ENCODE measurements around the gene FERMT2. TPM values are rescaled to one million over a fixed set of nuclear protein-coding genes. Genes with fewer than 3 reads are reported as not detected.

The FERMT2 gene
- total RNA-seq, 5 donors from 2014 or later (not counting 1 experiment from before 2014, with no cell fraction given), result 0.35 to 1.0 (median 0.84) TPM; not detected in 1

DNA sequence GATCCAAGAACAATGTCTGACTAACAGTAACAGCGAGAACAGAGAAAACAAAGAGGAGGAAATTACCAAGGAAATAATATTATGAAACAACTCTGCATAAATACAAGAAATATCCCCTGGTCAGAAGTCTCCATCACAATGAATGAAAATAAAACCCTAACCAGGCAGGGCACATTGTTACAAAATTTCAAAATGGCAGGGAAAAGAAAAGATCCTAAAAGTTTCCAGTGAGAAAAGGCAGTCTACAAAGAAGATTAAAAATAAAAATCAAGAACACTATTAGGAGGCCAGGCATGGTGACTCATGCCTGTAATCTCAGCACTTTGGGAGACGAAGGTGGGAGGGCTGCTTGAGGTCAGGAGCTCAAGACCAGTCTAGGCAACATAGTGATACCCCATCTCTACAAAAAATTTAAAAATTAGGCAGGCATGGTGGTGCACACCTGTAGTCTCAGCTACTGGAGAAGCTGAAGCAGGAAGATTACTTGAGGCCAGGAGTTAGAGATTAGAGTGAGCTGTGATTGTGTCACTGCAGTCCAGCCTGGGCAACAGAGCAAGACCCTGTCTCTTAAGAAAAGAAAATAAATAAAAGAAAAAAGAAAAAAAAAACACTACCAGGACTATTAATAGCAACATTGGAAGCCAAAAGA, 47.8 kb downstream of the FERMT2 start:
- Mint-ChIP-seq H3K27ac (no peak overlapping the region), H3K27me3 (peaks cover 4% of the 10 kb centered on the region in 2 donors), H3K4me3 (no peak overlapping the region), H3K9me3 (no peaks in the 10 kb centered on the region), H3K4me1 (no peaks in the 10 kb centered on the region), H3K36me3 (no peaks in the 10 kb centered on the region)
- ChIA-PET POLR2A (interaction anchor here in 1 of 2 donors (1.0 kb wide), 1 partner anchor 13 kb away, joined by 3 read pairs; no protein-coding TSS in a partner anchor), CTCF (interaction anchor here in 1 of 2 donors (1.0 kb wide), 1 partner anchor 46 kb away, joined by 3 read pairs; no protein-coding TSS in a partner anchor)
- ATAC-seq (replicated peaks in 1 of 4), result no peak
- no peak for DNase-seq
- H3K36me3 ChIP-seq (ENCODE audit: control insufficient read depth in 2 of 2, extremely low read depth in 1 of 2, insufficient read depth in 1 of 2, low read length in 1 of 2), result no peaks in the 10 kb centered on the region
- no peaks in the 10 kb centered on the region for H3K4me1 ChIP-seq (ENCODE audit: control insufficient read depth in 1 of 2, extremely low read depth in 1 of 2, insufficient read depth in 2 of 2, low read length in 2 of 2)
- no CpG with 5 or more reads among the region's 2 CpGs for WGBS (ENCODE audit: insufficient coverage)
- H3K4me3 ChIP-seq (ENCODE audit: control insufficient read depth in 1 of 2, extremely low read depth in 1 of 2, low read length in 1 of 2), result no peak overlapping the region
- no peaks in the 10 kb centered on the region for H3K9me3 ChIP-seq
- H3K27ac ChIP-seq (ENCODE audit: low read length), result no peak overlapping the region
- H3K27me3 ChIP-seq (replicated peaks in 1 of 2; ENCODE audit: control insufficient read depth in 2 of 2, extremely low read depth in 1 of 2, insufficient read depth in 2 of 2, low read length in 1 of 2), result no peaks in the 10 kb centered on the region

DNA sequence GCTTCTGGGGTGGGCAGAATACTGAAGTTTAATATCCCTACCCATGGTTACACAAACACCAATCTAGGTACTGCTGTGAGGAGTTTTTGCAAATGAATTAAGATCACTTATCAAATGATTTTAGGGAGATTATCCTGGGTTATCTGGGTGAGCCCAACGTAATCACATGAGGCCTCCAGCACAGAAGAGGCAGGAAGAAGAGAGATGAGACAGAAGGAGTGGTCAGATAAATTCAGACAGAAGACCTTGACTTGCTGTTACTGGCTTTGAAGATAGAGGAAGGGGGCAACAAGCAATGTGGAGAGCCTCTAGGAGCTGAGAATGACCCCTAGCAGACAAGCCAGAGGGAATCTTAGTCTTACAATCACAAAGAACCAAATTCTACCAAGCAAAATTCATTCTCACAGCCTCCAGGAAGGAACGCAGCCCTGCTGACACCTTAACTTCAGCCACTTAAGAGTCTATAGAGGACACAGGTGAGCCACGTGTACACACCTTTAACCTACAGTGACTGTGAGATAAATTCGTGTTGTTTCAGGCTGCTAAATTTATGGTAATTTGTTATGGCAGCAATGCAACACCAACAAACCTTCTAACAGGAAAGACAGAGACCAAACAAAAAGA, 49.4 kb downstream of the FERMT2 start:
- no peaks in the 10 kb centered on the region for H3K4me1 ChIP-seq (ENCODE audit: control insufficient read depth in 1 of 2, extremely low read depth in 1 of 2, insufficient read depth in 2 of 2, low read length in 2 of 2)
- no peaks in the 10 kb centered on the region for H3K36me3 ChIP-seq (ENCODE audit: control insufficient read depth in 2 of 2, extremely low read depth in 1 of 2, insufficient read depth in 1 of 2, low read length in 1 of 2)
- ChIA-PET POLR2A (interaction anchor here in 1 of 2 donors (0.6 kb wide), 1 partner anchor 120 kb away, joined by 3 read pairs; no protein-coding TSS in a partner anchor), CTCF (interaction anchor here in 1 of 2 donors (0.7 kb wide), 1 partner anchor 59 kb away, joined by 6 read pairs; no protein-coding TSS in a partner anchor)
- H3K4me3 ChIP-seq (ENCODE audit: control insufficient read depth in 1 of 2, extremely low read depth in 1 of 2, low read length in 1 of 2), result no peak overlapping the region
- no CpG with 5 or more reads among the region's 4 CpGs for WGBS (ENCODE audit: insufficient coverage)
- no peak overlapping the region for H3K27ac ChIP-seq (ENCODE audit: low read length)
- H3K9me3 ChIP-seq, result no peaks in the 10 kb centered on the region
- Mint-ChIP-seq H3K36me3 (no peaks in the 10 kb centered on the region), H3K4me3 (no peak overlapping the region), H3K4me1 (no peaks in the 10 kb centered on the region), H3K27ac (no peak overlapping the region), H3K9me3 (no peaks in the 10 kb centered on the region), H3K27me3 (peaks cover 4% of the 10 kb centered on the region in 2 donors)
- H3K27me3 ChIP-seq (replicated peaks in 1 of 2; ENCODE audit: control insufficient read depth in 2 of 2, extremely low read depth in 1 of 2, insufficient read depth in 2 of 2, low read length in 1 of 2), result no peaks in the 10 kb centered on the region
- no peak for ATAC-seq (replicated peaks in 1 of 4)
- no peak for DNase-seq

DNA sequence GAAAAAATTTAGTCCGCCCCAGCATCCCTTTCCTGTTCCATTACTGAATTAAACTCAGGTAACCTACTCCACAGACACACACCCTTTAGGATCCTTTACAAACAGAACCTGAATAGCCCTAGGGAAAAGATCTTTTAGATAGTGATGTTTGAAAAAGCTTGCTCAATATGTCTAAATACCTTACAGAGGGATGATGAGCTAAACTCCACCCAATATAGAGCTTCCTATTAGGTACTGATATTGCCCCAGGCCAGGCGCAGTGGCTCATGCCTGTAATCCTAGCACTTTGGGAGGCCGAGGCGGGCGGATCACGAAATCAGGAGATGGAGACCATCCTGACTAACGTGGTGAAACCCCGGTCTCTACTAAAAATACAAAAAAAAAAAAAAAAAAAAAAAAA, 50.1 kb downstream of the FERMT2 start:
- DNase-seq, result no peak
- H3K36me3 ChIP-seq (ENCODE audit: control insufficient read depth in 2 of 2, extremely low read depth in 1 of 2, insufficient read depth in 1 of 2, low read length in 1 of 2), result no peaks in the 10 kb centered on the region
- Mint-ChIP-seq H3K27me3 (peaks cover 4% of the 10 kb centered on the region in 2 donors), H3K9me3 (no peaks in the 10 kb centered on the region), H3K27ac (no peak overlapping the region), H3K36me3 (no peaks in the 10 kb centered on the region), H3K4me3 (no peak overlapping the region), H3K4me1 (no peaks in the 10 kb centered on the region)
- CTCF ChIA-PET, result interaction anchor here in 1 of 2 donors (0.7 kb wide), 1 partner anchor 60 kb away, joined by 6 read pairs; no protein-coding TSS in a partner anchor
- H3K4me1 ChIP-seq (ENCODE audit: control insufficient read depth in 1 of 2, extremely low read depth in 1 of 2, insufficient read depth in 2 of 2, low read length in 2 of 2), result no peaks in the 10 kb centered on the region
- ATAC-seq (replicated peaks in 1 of 4), result no peak
- no peaks in the 10 kb centered on the region for H3K27me3 ChIP-seq (replicated peaks in 1 of 2; ENCODE audit: control insufficient read depth in 2 of 2, extremely low read depth in 1 of 2, insufficient read depth in 2 of 2, low read length in 1 of 2)
- no peak overlapping the region for H3K27ac ChIP-seq (ENCODE audit: low read length)
- whole genome bisulfite sequencing (ENCODE audit: insufficient coverage), result no CpG with 5 or more reads among the region's 8 CpGs
- POLR2A ChIA-PET, result interaction anchor here (0.6 to 0.7 kb wide), 2 partner anchors 11 to 119 kb away, joined by 3 read pairs; no protein-coding TSS in a partner anchor
- no peaks in the 10 kb centered on the region for H3K9me3 ChIP-seq
- no peak overlapping the region for H3K4me3 ChIP-seq (ENCODE audit: control insufficient read depth in 1 of 2, extremely low read depth in 1 of 2, low read length in 1 of 2)

DNA sequence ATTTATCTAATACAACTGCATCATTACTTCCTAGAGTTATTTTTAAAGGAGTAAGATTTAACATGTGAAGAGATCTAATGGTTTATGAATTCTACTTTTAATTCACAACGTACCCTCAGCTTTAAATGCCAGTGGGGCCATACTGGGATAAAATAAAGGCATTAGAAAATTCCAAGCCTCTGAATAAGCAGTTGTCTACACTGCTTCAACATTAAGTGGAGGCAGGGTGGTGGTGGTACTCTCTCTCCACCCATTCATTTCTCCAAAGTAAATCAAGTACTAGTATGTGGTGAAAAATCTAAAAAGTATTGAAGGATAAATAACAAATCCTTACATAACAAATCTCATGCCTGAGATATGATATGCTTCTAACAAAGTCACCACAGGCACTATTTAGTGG, 52.4 kb downstream of the FERMT2 start:
- WGBS (ENCODE audit: insufficient coverage), result no CpG with 5 or more reads among the region's 1 CpG
- Mint-ChIP-seq H3K36me3 (no peaks in the 10 kb centered on the region), H3K4me3 (no peak overlapping the region), H3K27ac (no peak overlapping the region), H3K9me3 (no peaks in the 10 kb centered on the region), H3K4me1 (peaks cover 5 to 9% (median 6%) of the 10 kb centered on the region in 3 donors), H3K27me3 (peaks cover under 1 to 4% of the 10 kb centered on the region in 2 donors)
- Histone ChIP-seq H3K27ac (ENCODE audit: low read length) (no peak overlapping the region), H3K4me3 (ENCODE audit: control insufficient read depth in 1 of 2, extremely low read depth in 1 of 2, low read length in 1 of 2) (no peak overlapping the region), H3K4me1 (ENCODE audit: control insufficient read depth in 1 of 2, extremely low read depth in 1 of 2, insufficient read depth in 2 of 2, low read length in 2 of 2) (no peaks in the 10 kb centered on the region), H3K27me3 (replicated peaks in 1 of 2; ENCODE audit: control insufficient read depth in 2 of 2, extremely low read depth in 1 of 2, insufficient read depth in 2 of 2, low read length in 1 of 2) (no peaks in the 10 kb centered on the region), H3K36me3 (ENCODE audit: control insufficient read depth in 2 of 2, extremely low read depth in 1 of 2, insufficient read depth in 1 of 2, low read length in 1 of 2) (no peaks in the 10 kb centered on the region), H3K9me3 (no peaks in the 10 kb centered on the region)
- ChIA-PET CTCF (no interaction called here), POLR2A (no interaction called here)
- DNase-seq (no peak), ATAC-seq (replicated peaks in 1 of 4) (no peak)

DNA sequence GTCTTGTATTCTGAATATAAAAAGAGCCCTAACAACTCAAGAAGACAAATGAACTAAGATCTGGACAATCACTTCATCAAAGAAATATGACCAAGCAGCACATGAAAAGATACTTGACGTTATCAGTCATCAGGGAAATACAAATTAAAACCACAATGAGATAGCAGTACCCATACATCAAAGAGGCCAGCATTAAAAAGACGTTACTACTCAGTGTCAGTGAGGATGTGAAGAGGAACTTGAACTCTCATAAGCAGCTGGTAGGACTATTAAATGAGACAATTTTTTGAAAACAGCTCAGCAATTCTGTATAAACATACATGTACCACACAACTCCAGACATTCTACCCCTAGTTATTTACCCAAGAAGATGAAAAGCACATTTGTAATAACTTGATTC, 55.9 kb downstream of the FERMT2 start:
- Histone ChIP-seq H3K9me3 (no peaks in the 10 kb centered on the region), H3K27me3 (replicated peaks in 1 of 2; ENCODE audit: control insufficient read depth in 2 of 2, extremely low read depth in 1 of 2, insufficient read depth in 2 of 2, low read length in 1 of 2) (no peaks in the 10 kb centered on the region), H3K4me1 (ENCODE audit: control insufficient read depth in 1 of 2, extremely low read depth in 1 of 2, insufficient read depth in 2 of 2, low read length in 2 of 2) (no peaks in the 10 kb centered on the region), H3K4me3 (ENCODE audit: control insufficient read depth in 1 of 2, extremely low read depth in 1 of 2, low read length in 1 of 2) (no peak overlapping the region), H3K36me3 (ENCODE audit: control insufficient read depth in 2 of 2, extremely low read depth in 1 of 2, insufficient read depth in 1 of 2, low read length in 1 of 2) (no peaks in the 10 kb centered on the region), H3K27ac (ENCODE audit: low read length) (no peak overlapping the region)
- no peak overlapping the region for H3K4me3 Mint-ChIP-seq
- H3K27me3 Mint-ChIP-seq, result no peaks in the 10 kb centered on the region
- CTCF ChIA-PET, result no interaction called here
- peak in 2 of 4 experiments; percentile 35 to 61 for ATAC-seq (replicated peaks in 1 of 4)
- POLR2A ChIA-PET, result no interaction called here
- no peaks in the 10 kb centered on the region for H3K9me3 Mint-ChIP-seq
- peak in 1 of 35 experiments; percentile 9 for DNase-seq
- H3K27ac Mint-ChIP-seq, result no peak overlapping the region
- peaks cover 5 to 9% (median 6%) of the 10 kb centered on the region in 3 donors for H3K4me1 Mint-ChIP-seq
- H3K36me3 Mint-ChIP-seq, result no peaks in the 10 kb centered on the region
- no CpG with 5 or more reads among the region's 2 CpGs for WGBS (ENCODE audit: insufficient coverage)

GRCh38 chr14:52891800-52892199, 59.0 kb downstream of the FERMT2 start:
- Mint-ChIP-seq H3K27me3 (no peaks in the 10 kb centered on the region), H3K36me3 (no peaks in the 10 kb centered on the region), H3K27ac (no peak overlapping the region), H3K9me3 (no peaks in the 10 kb centered on the region), H3K4me3 (no peak overlapping the region), H3K4me1 (peaks cover 5 to 9% (median 6%) of the 10 kb centered on the region in 3 donors)
- WGBS (ENCODE audit: insufficient coverage), result no CpG with 5 or more reads among the region's 3 CpGs
- no peak for ATAC-seq (replicated peaks in 1 of 4)
- CTCF ChIA-PET, result interaction anchor here (0.6 to 0.7 kb wide), 3 partner anchors 31 to 69 kb away, joined by 3 to 8 read pairs (median 4); no protein-coding TSS in a partner anchor
- POLR2A ChIA-PET, result no interaction called here
- no peaks in the 10 kb centered on the region for H3K4me1 ChIP-seq (ENCODE audit: control insufficient read depth in 1 of 2, extremely low read depth in 1 of 2, insufficient read depth in 2 of 2, low read length in 2 of 2)
- no peaks in the 10 kb centered on the region for H3K36me3 ChIP-seq (ENCODE audit: control insufficient read depth in 2 of 2, extremely low read depth in 1 of 2, insufficient read depth in 1 of 2, low read length in 1 of 2)
- no peaks in the 10 kb centered on the region for H3K27me3 ChIP-seq (replicated peaks in 1 of 2; ENCODE audit: control insufficient read depth in 2 of 2, extremely low read depth in 1 of 2, insufficient read depth in 2 of 2, low read length in 1 of 2)
- H3K4me3 ChIP-seq (ENCODE audit: control insufficient read depth in 1 of 2, extremely low read depth in 1 of 2, low read length in 1 of 2), result no peak overlapping the region
- H3K27ac ChIP-seq (ENCODE audit: low read length), result no peak overlapping the region
- no peak for DNase-seq
- H3K9me3 ChIP-seq, result no peaks in the 10 kb centered on the region
